H1 (cell line): ENCODE data around the gene SEC62. TPM values are rescaled to one million over a fixed set of nuclear protein-coding genes. Genes with fewer than 3 reads are reported as not detected.

Experiments
- HDAC2 ChIP-seq, 2 experiments: fragments of 300-600 bp in 1 of 2; sonication (generic) in 1 of 2; IDR thresholded peaks; 2 replicates each; pipeline ENCODE4 v1.6.1; 2011 to 2012; ENCODE audit warnings: low read depth in 2 of 2, low read length in 2 of 2, mild to moderate bottlenecking in 2 of 2, moderate library complexity in 2 of 2, borderline replicate concordance in 1 of 2, inconsistent platforms in 1 of 2
- RBBP5 ChIP-seq: IDR thresholded peaks from 2 replicates; pipeline ENCODE4 v1.7.1; 2012; ENCODE audit warnings: low read depth, mild to moderate bottlenecking, inconsistent platforms, low read length, moderate library complexity, borderline replicate concordance
- SP2 ChIP-seq: IDR thresholded peaks from 2 replicates; pipeline ENCODE4 v1.6.1; 2012; ENCODE audit warnings: mild to moderate bottlenecking, low read length, inconsistent platforms
- TAF1 ChIP-seq: IDR thresholded peaks from 2 replicates; pipeline ENCODE4 v1.6.1; 2011; ENCODE audit warnings: mild to moderate bottlenecking, low read depth, low read length
- polyA plus RNA-seq, 7 experiments: library from polyadenylated mRNA; depleted of rRNA in 3 of 7; stranded (reverse) in 5 of 7; unstranded in 2 of 7; fragments of >200 nt in 5 of 7; fragments of 200-250 nt in 2 of 7; gene quantifications; 1 replicate in 5 of 7; 2 replicates in 1 of 7; 4 replicates in 1 of 7; pipeline versions ENCODE4 v1.2.1 to v1.2.3, GENCODE V29; 2011 to 2013; ENCODE audit warnings: missing spikeins in 2 of 7, mixed read lengths in 2 of 7
- total RNA-seq: library from RNA; stranded (reverse); fragmentation: NEBNext Ultra II Directional; extraction: Animal tissue kit (Norgen Biotek cat#: 25700); gene quantifications from 2 replicates; pipeline ENCODE4 v1.2.1, GENCODE V29; 2021
- TF ChIP-seq, protein P1 (sequence below): fragments of 300-600 bp; sonication (generic); IDR thresholded peaks from 2 replicates; pipeline ENCODE4 v1.7.1; 2012; ENCODE audit warnings: low read length, moderate library complexity, mild to moderate bottlenecking, inconsistent platforms; ENCODE audit not compliant: insufficient replicate concordance
- TF ChIP-seq, protein P2 (sequence below): IDR thresholded peaks from 2 replicates; pipeline ENCODE4 v1.6.1; 2012; ENCODE audit warnings: inconsistent platforms

Gene SEC62
- total and polyA plus RNA-seq, 2 of the 8 experiments (the other 6 are each of a cell fraction or from before 2014, with no cell fraction given) = 67.8 to 113 TPM

DNA sequence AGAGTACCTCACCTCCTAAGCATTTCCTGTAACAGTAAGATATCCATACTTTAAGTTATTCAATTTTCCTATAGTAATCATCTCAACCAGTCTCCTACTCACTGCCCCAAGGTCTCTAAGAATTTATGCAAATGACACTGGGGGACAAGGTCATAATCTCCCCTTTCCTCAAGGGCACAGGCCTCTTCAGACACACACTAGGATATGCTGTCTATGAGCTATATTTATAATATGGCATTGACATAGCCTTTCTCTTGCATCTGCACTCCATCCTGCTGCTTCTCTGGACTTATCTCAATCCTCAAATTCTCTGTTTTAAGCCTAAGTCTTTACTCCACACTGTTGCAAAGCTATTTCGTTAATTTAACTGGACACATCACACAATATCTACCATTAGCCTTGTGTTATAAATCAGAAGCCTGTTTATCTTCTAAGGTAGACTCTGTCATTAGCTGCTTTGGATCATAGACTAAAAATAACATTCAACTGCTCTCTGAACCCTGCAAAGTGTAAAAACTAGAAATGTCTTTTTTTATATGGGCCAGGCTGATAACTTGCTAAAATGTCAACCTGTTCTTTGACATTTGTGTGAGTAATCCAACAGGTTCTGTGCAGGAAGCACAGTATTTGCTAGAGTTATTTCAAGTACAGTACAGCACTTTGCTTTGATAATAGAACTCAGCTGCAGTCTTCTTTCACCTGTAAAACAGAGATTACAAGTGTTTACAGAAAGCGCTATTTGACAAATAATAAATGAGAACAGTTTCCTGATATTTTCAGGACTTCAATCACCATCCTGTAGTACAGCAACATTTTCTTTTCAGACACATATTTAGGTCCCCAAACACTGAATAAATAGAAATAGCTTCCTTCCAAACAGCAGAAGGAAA, 17.8 kb upstream of the SEC62 start (continued):
- TF ChIP-seq, protein P1, sequence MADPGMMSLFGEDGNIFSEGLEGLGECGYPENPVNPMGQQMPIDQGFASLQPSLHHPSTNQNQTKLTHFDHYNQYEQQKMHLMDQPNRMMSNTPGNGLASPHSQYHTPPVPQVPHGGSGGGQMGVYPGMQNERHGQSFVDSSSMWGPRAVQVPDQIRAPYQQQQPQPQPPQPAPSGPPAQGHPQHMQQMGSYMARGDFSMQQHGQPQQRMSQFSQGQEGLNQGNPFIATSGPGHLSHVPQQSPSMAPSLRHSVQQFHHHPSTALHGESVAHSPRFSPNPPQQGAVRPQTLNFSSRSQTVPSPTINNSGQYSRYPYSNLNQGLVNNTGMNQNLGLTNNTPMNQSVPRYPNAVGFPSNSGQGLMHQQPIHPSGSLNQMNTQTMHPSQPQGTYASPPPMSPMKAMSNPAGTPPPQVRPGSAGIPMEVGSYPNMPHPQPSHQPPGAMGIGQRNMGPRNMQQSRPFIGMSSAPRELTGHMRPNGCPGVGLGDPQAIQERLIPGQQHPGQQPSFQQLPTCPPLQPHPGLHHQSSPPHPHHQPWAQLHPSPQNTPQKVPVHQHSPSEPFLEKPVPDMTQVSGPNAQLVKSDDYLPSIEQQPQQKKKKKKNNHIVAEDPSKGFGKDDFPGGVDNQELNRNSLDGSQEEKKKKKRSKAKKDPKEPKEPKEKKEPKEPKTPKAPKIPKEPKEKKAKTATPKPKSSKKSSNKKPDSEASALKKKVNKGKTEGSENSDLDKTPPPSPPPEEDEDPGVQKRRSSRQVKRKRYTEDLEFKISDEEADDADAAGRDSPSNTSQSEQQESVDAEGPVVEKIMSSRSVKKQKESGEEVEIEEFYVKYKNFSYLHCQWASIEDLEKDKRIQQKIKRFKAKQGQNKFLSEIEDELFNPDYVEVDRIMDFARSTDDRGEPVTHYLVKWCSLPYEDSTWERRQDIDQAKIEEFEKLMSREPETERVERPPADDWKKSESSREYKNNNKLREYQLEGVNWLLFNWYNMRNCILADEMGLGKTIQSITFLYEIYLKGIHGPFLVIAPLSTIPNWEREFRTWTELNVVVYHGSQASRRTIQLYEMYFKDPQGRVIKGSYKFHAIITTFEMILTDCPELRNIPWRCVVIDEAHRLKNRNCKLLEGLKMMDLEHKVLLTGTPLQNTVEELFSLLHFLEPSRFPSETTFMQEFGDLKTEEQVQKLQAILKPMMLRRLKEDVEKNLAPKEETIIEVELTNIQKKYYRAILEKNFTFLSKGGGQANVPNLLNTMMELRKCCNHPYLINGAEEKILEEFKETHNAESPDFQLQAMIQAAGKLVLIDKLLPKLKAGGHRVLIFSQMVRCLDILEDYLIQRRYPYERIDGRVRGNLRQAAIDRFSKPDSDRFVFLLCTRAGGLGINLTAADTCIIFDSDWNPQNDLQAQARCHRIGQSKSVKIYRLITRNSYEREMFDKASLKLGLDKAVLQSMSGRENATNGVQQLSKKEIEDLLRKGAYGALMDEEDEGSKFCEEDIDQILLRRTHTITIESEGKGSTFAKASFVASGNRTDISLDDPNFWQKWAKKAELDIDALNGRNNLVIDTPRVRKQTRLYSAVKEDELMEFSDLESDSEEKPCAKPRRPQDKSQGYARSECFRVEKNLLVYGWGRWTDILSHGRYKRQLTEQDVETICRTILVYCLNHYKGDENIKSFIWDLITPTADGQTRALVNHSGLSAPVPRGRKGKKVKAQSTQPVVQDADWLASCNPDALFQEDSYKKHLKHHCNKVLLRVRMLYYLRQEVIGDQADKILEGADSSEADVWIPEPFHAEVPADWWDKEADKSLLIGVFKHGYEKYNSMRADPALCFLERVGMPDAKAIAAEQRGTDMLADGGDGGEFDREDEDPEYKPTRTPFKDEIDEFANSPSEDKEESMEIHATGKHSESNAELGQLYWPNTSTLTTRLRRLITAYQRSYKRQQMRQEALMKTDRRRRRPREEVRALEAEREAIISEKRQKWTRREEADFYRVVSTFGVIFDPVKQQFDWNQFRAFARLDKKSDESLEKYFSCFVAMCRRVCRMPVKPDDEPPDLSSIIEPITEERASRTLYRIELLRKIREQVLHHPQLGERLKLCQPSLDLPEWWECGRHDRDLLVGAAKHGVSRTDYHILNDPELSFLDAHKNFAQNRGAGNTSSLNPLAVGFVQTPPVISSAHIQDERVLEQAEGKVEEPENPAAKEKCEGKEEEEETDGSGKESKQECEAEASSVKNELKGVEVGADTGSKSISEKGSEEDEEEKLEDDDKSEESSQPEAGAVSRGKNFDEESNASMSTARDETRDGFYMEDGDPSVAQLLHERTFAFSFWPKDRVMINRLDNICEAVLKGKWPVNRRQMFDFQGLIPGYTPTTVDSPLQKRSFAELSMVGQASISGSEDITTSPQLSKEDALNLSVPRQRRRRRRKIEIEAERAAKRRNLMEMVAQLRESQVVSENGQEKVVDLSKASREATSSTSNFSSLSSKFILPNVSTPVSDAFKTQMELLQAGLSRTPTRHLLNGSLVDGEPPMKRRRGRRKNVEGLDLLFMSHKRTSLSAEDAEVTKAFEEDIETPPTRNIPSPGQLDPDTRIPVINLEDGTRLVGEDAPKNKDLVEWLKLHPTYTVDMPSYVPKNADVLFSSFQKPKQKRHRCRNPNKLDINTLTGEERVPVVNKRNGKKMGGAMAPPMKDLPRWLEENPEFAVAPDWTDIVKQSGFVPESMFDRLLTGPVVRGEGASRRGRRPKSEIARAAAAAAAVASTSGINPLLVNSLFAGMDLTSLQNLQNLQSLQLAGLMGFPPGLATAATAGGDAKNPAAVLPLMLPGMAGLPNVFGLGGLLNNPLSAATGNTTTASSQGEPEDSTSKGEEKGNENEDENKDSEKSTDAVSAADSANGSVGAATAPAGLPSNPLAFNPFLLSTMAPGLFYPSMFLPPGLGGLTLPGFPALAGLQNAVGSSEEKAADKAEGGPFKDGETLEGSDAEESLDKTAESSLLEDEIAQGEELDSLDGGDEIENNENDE = no peak
- TF ChIP-seq, protein P2, sequence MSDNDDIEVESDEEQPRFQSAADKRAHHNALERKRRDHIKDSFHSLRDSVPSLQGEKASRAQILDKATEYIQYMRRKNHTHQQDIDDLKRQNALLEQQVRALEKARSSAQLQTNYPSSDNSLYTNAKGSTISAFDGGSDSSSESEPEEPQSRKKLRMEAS = no peak
- TF ChIP-seq HDAC2 (IDR thresholded peaks at IDR 0.05; ENCODE audit: borderline replicate concordance in 1 of 2, low read depth in 2 of 2, low read length in 2 of 2) (no peak), RBBP5 (no peak), TAF1 (no peak), SP2 (no peak)
- TF ChIP-seq, all 59 proteins: peak for 0
